ENCODE results near the gene MFSD6.

DNA sequence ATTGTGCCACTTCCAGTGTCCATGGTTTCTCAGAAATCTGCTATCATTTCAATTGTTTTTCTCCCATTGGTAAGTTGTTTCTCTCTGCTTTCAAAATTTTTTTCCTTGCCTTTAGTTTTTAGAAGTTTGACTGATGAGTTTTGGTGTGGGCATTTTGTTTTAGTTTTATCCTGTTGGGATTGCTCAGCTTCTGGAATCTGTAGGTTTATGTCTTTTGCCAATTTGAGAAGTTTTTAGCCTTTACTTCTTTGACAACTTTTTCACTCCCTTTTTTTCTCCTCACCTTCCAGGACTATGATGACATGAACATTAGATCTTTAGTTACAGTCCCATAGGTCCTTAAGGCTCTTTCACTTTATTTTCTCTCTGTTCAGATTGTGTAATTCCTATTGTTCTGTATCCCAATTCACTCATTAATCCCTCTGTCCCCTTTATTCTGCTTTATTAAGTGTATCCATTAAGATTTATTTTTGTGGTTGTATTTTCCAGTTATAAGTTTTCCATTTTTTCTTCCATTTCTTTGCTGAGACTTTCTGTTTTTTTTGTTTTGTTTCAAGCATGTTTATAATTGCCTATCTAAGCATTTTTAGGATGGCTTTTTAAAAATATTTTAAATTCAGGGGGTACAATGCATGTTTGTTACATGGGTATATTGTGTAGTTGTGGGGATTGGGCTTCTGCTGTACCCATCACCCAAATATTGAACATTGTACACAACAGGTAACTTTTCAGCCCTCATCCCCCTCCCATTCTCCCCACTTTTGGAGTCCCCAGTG, 17.9 kb downstream of the MFSD6 start:
- TF ChIP-seq, protein P1, sequence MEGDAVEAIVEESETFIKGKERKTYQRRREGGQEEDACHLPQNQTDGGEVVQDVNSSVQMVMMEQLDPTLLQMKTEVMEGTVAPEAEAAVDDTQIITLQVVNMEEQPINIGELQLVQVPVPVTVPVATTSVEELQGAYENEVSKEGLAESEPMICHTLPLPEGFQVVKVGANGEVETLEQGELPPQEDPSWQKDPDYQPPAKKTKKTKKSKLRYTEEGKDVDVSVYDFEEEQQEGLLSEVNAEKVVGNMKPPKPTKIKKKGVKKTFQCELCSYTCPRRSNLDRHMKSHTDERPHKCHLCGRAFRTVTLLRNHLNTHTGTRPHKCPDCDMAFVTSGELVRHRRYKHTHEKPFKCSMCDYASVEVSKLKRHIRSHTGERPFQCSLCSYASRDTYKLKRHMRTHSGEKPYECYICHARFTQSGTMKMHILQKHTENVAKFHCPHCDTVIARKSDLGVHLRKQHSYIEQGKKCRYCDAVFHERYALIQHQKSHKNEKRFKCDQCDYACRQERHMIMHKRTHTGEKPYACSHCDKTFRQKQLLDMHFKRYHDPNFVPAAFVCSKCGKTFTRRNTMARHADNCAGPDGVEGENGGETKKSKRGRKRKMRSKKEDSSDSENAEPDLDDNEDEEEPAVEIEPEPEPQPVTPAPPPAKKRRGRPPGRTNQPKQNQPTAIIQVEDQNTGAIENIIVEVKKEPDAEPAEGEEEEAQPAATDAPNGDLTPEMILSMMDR (IDR thresholded peaks at IDR 0.05): no peak
- no peak for TF ChIP-seq POLR2A (IDR thresholded peaks at IDR 0.05)

Data from esophagus squamous epithelium (tissue), 4 donors.